HepG2 (cell line): ENCODE data around the gene UQCRHL. TPM values are rescaled to one million over a fixed set of nuclear protein-coding genes. Genes with fewer than 3 reads are reported as not detected.

ENCODE experiments used
- ATAC-seq: fragments of 200-7000 bp; cut with Tn5 transposase; 3 replicates; pipeline ENCODE4 v1.9.1; 2020; ENCODE audit warnings: mild to moderate bottlenecking, moderate library complexity
- BruUV-seq: library from RNA; stranded (reverse); fragments of 400-500 nt; replicated peaks from 2 replicates; lab custom pipeline; 2021; lab: Mats Ljungman, UMichigan
- CTCF ChIA-PET: fragments of 300-600 bp; formaldehyde crosslinking; extraction: SDS; loops from one replicate; lab custom pipeline; 2021; ENCODE audit warnings: low total read pairs, inconsistent platforms, low intra/inter-chr PET ratio; lab: Yijun Ruan, JAX
- POLR2A ChIA-PET: fragments of 350-600 bp; sonication (Branson Sonifier 250); formaldehyde crosslinking; loops from one replicate; lab custom pipeline; 2020; ENCODE audit warnings: antibody characterized with exemption, inconsistent platforms; lab: Yijun Ruan, JAX
- DNase-seq: peaks from one replicate; pipeline ENCODE4 v3.0.0-alpha.2; 2015; ENCODE audit warnings: low spot score
- FAIRE-seq: peaks from 3 replicates; lab custom pipeline; 2011; peaks lifted over from hg19 to GRCh38; lab: Jason Lieb, UNC
- H2AFZ ChIP-seq: one replicate; pipeline ENCODE4 v1.6.1; 2011; ENCODE audit warnings: low read length, inconsistent platforms
- H3K27ac ChIP-seq: fragments of 300-600 bp; 3 replicates; pipeline ENCODE4 v1.8.0; 2011; ENCODE audit warnings: mixed run types, mild to moderate bottlenecking, mixed read lengths, low read length, inconsistent platforms; ENCODE audit not compliant: insufficient read depth; ENCODE audit errors: extremely low read length
- H3K27me3 ChIP-seq, 2 experiments: fragments of 200-600 bp in 1 of 2; 2 replicates in 1 of 2; 3 replicates in 1 of 2; pipeline versions ENCODE4 v1.6.0 to v1.8.0; 2011; ENCODE audit warnings: low read length in 2 of 2, mild to moderate bottlenecking in 2 of 2, moderate library complexity in 2 of 2, inconsistent platforms in 1 of 2; ENCODE audit not compliant: insufficient read depth in 2 of 2, control insufficient read depth in 1 of 2
- H3K36me3 ChIP-seq, 2 experiments: fragments of 200-600 bp in 1 of 2; replicated peaks in 1 of 2; 2 replicates in 1 of 2; 3 replicates in 1 of 2; pipeline versions ENCODE4 v1.5.1 to v1.8.0; 2011; ENCODE audit warnings: low read length in 2 of 2, inconsistent platforms in 1 of 2; ENCODE audit not compliant: insufficient read depth in 2 of 2, control insufficient read depth in 1 of 2
- H3K4me1 ChIP-seq: 2 replicates; pipeline ENCODE4 v1.5.1; 2012; ENCODE audit warnings: low read length, inconsistent platforms; ENCODE audit not compliant: insufficient read depth
- H3K4me2 ChIP-seq: 2 replicates; pipeline ENCODE4 v1.6.0; 2011; ENCODE audit warnings: low read depth, low read length, inconsistent platforms
- H3K4me3 ChIP-seq, 3 experiments: fragments of 200-600 bp in 1 of 3; sonication (generic), shearing (Covaris generic) in 1 of 3; replicated peaks in 1 of 3; 2 replicates each; pipeline ENCODE4 v1.5.1; 2011 to 2016; ENCODE audit warnings: low read length in 3 of 3, inconsistent platforms in 2 of 3, low read depth in 2 of 3, mild to moderate bottlenecking in 2 of 3, control low read depth in 1 of 3, mixed read lengths in 1 of 3; ENCODE audit not compliant: insufficient read depth in 1 of 3
- H3K79me2 ChIP-seq: one replicate; pipeline ENCODE4 v1.6.1; 2011; ENCODE audit warnings: low read length, inconsistent platforms; ENCODE audit not compliant: insufficient read depth
- H3K9ac ChIP-seq: 2 replicates; pipeline ENCODE4 v1.6.0; 2011; ENCODE audit warnings: mild to moderate bottlenecking, low read depth, low read length, inconsistent platforms; ENCODE audit not compliant: insufficient read depth
- H3K9me3 ChIP-seq: 2 replicates; pipeline ENCODE4 v1.5.1; 2012; ENCODE audit warnings: mild to moderate bottlenecking, low read length
- H4K20me1 ChIP-seq: 2 replicates; pipeline ENCODE4 v1.6.0; 2011; ENCODE audit warnings: inconsistent platforms, mild to moderate bottlenecking, low read length, moderate library complexity; ENCODE audit not compliant: insufficient read depth
- CC2D1A ChIP-seq: sonication (generic); formaldehyde crosslinking; IDR thresholded peaks from 2 replicates; pipeline ENCODE4 v1.8.1; 2023; ENCODE audit warnings: mild to moderate bottlenecking, missing genetic modification reagents
- JUNB ChIP-seq: sonication (generic); formaldehyde crosslinking; IDR thresholded peaks from 2 replicates; pipeline ENCODE4 v1.8.0; 2022; ENCODE audit warnings: missing genetic modification reagents, mild to moderate bottlenecking, borderline replicate concordance
- MIER2 ChIP-seq: IDR thresholded peaks from 2 replicates; pipeline ENCODE4 v1.6.1; 2016; ENCODE audit warnings: missing biosample characterization, missing genetic modification reagents
- NONO ChIP-seq, 2 experiments: fragments of 450-650 bp in 1 of 2; sonication (generic) in 1 of 2; formaldehyde crosslinking in 1 of 2; IDR thresholded peaks in 1 of 2; conservative IDR thresholded peaks in 1 of 2; 2 replicates each; pipeline versions ENCODE4 v1.6.1 to v1.8.0; 2017 to 2022; ENCODE audit warnings: mild to moderate bottlenecking in 1 of 2, missing genetic modification reagents in 1 of 2, moderate library complexity in 1 of 2
- NR3C1 ChIP-seq: sonication (generic); formaldehyde crosslinking; IDR thresholded peaks from 2 replicates; pipeline ENCODE4 v1.4.0; 2020; ENCODE audit warnings: missing genetic modification reagents
- SOX5 ChIP-seq: IDR thresholded peaks from 2 replicates; pipeline ENCODE4 v1.6.1; 2016; ENCODE audit warnings: borderline replicate concordance
- TRIM24 ChIP-seq: sonication (generic); formaldehyde crosslinking; IDR thresholded peaks from 2 replicates; pipeline ENCODE4 v1.8.0; 2022; ENCODE audit warnings: mild to moderate bottlenecking, missing genetic modification reagents
- ZNF143 ChIP-seq: sonication (generic); formaldehyde crosslinking; IDR thresholded peaks from 2 replicates; pipeline ENCODE4 v1.4.0; 2020; ENCODE audit warnings: missing genetic modification reagents
- ZNF670 ChIP-seq: sonication (generic); formaldehyde crosslinking; IDR thresholded peaks from 2 replicates; pipeline ENCODE4 v1.8.0; 2022; ENCODE audit warnings: mild to moderate bottlenecking, missing genetic modification reagents, borderline replicate concordance
- ZNF746 ChIP-seq: sonication (generic); formaldehyde crosslinking; IDR thresholded peaks from 2 replicates; pipeline ENCODE4 v1.8.0; 2022; ENCODE audit warnings: mild to moderate bottlenecking, missing genetic modification reagents
- ZNF775 ChIP-seq: sonication (generic); formaldehyde crosslinking; IDR thresholded peaks from 2 replicates; pipeline ENCODE4 v1.4.0; 2020; ENCODE audit warnings: missing genetic modification reagents, mild to moderate bottlenecking, moderate library complexity, borderline replicate concordance
- WGBS: methylation state at CpG from one replicate; pipeline ENCODE4 v1.1.6; 2017; ENCODE audit warnings: low lambda C conversion rate; 5-methylcytosine and 5-hydroxymethylcytosine counted together
- in situ Hi-C: cut with HindIII; loops from 2 replicates; pipeline ENCODE4 v1.10.0; 2017; ENCODE audit warnings: low pct_unique_long_range_greater_than_20kb; ENCODE audit not compliant: extremely low pct_ligation_motif_present
- intact Hi-C: fragments of 100-400 bp; cut with micrococcal nuclease; formaldehyde crosslinking; loops from one replicate; pipeline ENCODE4 v1.10.0; 2022; ENCODE audit not compliant: unreplicated experiment
- polyA plus RNA-seq, 8 experiments: library from polyadenylated mRNA; depleted of rRNA in 3 of 8; stranded (reverse) in 7 of 8; unstranded in 1 of 8; fragments of >200 nt; fragmentation: Illumina TruSeq in 4 of 8; extraction: Trizol in 4 of 8; gene quantifications; 2 replicates each; pipeline versions ENCODE4 v1.2.1 to v1.2.3, GENCODE V29; 2011 to 2016; ENCODE audit warnings: low read depth in 4 of 8, missing spikeins in 1 of 8, mixed read lengths in 1 of 8; ENCODE audit not compliant: insufficient read depth in 1 of 8
- total RNA-seq, 5 experiments: library from RNA; depleted of rRNA; stranded (reverse); fragments of >200 nt; fragmentation: Illumina TruSeq; extraction: Trizol; gene quantifications; 2 replicates each; pipeline ENCODE4 v1.2.3, GENCODE V29; 2016; ENCODE audit warnings: low read depth in 1 of 5
- TF ChIP-seq, protein P1 (sequence below): sonication (generic); formaldehyde crosslinking; IDR thresholded peaks from 2 replicates; pipeline ENCODE4 v1.4.0; 2020; ENCODE audit warnings: missing genetic modification reagents, mild to moderate bottlenecking, borderline replicate concordance
- TF ChIP-seq, protein P2 (sequence below), 2 experiments: sonication (generic) in 1 of 2; formaldehyde crosslinking in 1 of 2; IDR thresholded peaks; 2 replicates each; pipeline versions ENCODE4 v1.5.1 to v1.6.1; 2011 to 2020; ENCODE audit warnings: borderline replicate concordance in 1 of 2, low read depth in 1 of 2, low read length in 1 of 2, mild to moderate bottlenecking in 1 of 2, missing genetic modification reagents in 1 of 2, moderate library complexity in 1 of 2
- TF ChIP-seq, protein P3 (sequence below): IDR thresholded peaks from 2 replicates; pipeline ENCODE4 v1.6.1; 2016; ENCODE audit warnings: low read depth, borderline replicate concordance
- TF ChIP-seq, protein P4 (sequence below): sonication (generic); formaldehyde crosslinking; IDR thresholded peaks from 2 replicates; pipeline ENCODE4 v1.4.0; 2020; ENCODE audit warnings: missing genetic modification reagents

UQCRHL gene
- total and polyA plus RNA-seq, 2 of the 13 experiments (the other 11 are each of a cell fraction or from before 2014, with no cell fraction given), result 1.8 to 2.3 TPM

DNA sequence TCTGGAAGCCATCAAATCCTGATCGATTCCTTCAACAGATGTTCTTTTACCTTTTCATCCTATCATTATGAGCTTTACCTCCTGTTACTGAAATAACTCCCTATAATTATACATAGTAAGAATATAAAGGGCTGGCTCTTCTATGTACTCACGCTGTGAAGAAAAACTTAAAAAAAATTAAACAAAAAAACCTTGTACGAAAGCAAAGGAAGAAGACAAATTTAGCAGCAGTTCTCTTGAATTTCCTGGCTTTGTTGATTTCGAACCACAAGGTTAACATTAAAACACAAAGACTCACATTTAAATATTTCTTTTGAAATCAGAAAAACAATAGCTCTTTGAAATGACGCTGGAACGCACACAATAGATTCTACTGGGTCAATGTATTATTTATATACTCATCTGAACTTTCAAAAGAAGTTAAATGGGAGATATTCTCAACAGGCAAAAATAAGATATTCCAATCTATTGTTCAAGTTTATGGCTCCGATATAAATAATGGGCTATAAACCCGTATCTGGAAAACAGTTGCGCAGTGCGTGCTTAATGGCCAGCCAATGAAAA lies 26.5 kb upstream of the UQCRHL start (continued):
- TF ChIP-seq ZNF775 (no peak), SOX5 (CRISPR knock-in tag) (0 out of 2 replicates have a peak, but pooled peaks have one; percentile 47), NONO (IDR thresholded peaks at IDR 0.05) (no peak), NONO (CRISPR knock-in tag; conservative IDR thresholded peaks at IDR 0.05) (no peak)

DNA sequence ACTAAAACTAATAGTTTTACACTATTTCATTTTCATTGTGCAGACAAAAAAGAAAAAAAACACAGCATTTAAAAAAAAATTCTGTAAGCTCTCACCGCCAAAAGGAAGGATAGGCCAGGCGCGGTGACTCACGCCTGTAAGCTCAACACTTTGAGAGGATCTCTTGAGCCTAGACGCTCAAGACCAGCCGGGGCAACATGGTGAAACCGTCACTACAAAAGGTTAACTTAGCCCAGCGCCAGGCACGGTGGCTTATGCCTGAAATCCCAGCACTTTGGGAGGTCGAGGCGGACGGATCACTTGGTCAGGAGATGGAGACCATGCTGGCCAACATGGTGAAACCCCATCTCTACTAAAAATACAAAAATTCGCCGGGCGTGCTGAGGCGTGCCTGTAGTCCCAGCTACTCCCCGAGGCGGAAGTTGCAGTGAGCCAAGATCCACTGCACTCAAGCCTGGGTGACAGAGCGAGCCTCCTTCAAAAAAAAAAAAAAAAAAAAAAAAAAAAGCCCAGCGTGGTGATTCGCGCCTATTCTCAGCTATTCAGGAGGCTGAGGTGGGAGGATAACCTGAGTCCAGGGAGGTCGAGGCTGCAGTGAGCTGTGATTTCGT lies 25.7 kb upstream of the UQCRHL start:
- H3K4me3 ChIP-seq, result peak overlapping the region; percentile 77 to 83 (median 78)
- FAIRE-seq (no peak), DNase-seq (no peak), ATAC-seq (no peak)
- peaks cover 70% of the 10 kb centered on the region for H3K4me1 ChIP-seq
- peak overlapping the region; percentile 93 for H3K4me2 ChIP-seq
- H3K27me3 ChIP-seq, result no peaks in the 10 kb centered on the region; a peak in 1 of 5 replicates
- ChIA-PET POLR2A (interaction anchor here (1.2 to 4.5 kb wide), 6 partner anchors 13 to 39 kb away, joined by 3 to 208 read pairs (median 6); partner anchors contain the start of genes SPEN and UQCRHL), CTCF (no interaction called here)
- H3K9ac ChIP-seq, result peak overlapping the region; percentile 98; the same call in 1 of the 2 replicates
- H3K9me3 ChIP-seq, result no peaks in the 10 kb centered on the region
- 88% methylated on average over 24 of the region's 24 CpGs for WGBS
- H3K79me2 ChIP-seq, result peaks cover 16% of the 10 kb centered on the region
- no peaks in the 10 kb centered on the region for H4K20me1 ChIP-seq
- no TSS peak for BruUV-seq
- intact Hi-C loops (no loop called here), in situ Hi-C loops (no loop called here)
- H2AFZ ChIP-seq, result no peak overlapping the region
- peak overlapping the region; percentile 100 for H3K27ac ChIP-seq
- H3K36me3 ChIP-seq, result no peaks in the 10 kb centered on the region
- TF ChIP-seq, protein P1, sequence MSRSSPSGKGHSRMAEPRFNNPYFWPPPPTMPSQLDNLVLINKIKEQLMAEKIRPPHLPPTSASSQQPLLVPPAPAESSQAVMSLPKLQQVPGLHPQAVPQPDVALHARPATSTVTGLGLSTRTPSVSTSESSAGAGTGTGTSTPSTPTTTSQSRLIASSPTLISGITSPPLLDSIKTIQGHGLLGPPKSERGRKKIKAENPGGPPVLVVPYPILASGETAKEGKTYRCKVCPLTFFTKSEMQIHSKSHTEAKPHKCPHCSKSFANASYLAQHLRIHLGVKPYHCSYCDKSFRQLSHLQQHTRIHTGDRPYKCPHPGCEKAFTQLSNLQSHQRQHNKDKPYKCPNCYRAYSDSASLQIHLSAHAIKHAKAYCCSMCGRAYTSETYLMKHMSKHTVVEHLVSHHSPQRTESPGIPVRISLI (CRISPR knock-in tag), result 0 out of 2 replicates have a peak, but pooled peaks have one; percentile 17
- TF ChIP-seq MIER2 (no peak), JUNB (CRISPR knock-in tag) (no peak), NR3C1 (CRISPR knock-in tag) (no peak), TRIM24 (CRISPR knock-in tag) (no peak), ZNF143 (no peak), ZNF746 (CRISPR knock-in tag) (no peak), ZNF670 (CRISPR knock-in tag) (no peak), CC2D1A (CRISPR knock-in tag) (no peak)
- TF ChIP-seq, protein P2, sequence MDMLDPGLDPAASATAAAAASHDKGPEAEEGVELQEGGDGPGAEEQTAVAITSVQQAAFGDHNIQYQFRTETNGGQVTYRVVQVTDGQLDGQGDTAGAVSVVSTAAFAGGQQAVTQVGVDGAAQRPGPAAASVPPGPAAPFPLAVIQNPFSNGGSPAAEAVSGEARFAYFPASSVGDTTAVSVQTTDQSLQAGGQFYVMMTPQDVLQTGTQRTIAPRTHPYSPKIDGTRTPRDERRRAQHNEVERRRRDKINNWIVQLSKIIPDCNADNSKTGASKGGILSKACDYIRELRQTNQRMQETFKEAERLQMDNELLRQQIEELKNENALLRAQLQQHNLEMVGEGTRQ (IDR thresholded peaks at IDR 0.05; ENCODE audit: low read depth, low read length), result no peak
- TF ChIP-seq, protein P2 (CRISPR knock-in tag; IDR thresholded peaks at IDR 0.05; ENCODE audit: borderline replicate concordance), result no peak
- TF ChIP-seq, protein P3, sequence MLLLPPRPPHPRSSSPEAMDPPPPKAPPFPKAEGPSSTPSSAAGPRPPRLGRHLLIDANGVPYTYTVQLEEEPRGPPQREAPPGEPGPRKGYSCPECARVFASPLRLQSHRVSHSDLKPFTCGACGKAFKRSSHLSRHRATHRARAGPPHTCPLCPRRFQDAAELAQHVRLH (CRISPR knock-in tag), result no peak
- TF ChIP-seq, protein P4, sequence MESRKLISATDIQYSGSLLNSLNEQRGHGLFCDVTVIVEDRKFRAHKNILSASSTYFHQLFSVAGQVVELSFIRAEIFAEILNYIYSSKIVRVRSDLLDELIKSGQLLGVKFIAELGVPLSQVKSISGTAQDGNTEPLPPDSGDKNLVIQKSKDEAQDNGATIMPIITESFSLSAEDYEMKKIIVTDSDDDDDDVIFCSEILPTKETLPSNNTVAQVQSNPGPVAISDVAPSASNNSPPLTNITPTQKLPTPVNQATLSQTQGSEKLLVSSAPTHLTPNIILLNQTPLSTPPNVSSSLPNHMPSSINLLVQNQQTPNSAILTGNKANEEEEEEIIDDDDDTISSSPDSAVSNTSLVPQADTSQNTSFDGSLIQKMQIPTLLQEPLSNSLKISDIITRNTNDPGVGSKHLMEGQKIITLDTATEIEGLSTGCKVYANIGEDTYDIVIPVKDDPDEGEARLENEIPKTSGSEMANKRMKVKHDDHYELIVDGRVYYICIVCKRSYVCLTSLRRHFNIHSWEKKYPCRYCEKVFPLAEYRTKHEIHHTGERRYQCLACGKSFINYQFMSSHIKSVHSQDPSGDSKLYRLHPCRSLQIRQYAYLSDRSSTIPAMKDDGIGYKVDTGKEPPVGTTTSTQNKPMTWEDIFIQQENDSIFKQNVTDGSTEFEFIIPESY, result 0 out of 2 replicates have a peak, but pooled peaks have one; percentile 13
